ENCODE data around the gene MSANTD1. TPM values are rescaled to one million over a fixed set of nuclear protein-coding genes. Genes with fewer than 3 reads are reported as not detected.

The MSANTD1 gene
- total RNA-seq, 2 donors from 2014 or later: 0.40 to 1.3 TPM

DNA sequence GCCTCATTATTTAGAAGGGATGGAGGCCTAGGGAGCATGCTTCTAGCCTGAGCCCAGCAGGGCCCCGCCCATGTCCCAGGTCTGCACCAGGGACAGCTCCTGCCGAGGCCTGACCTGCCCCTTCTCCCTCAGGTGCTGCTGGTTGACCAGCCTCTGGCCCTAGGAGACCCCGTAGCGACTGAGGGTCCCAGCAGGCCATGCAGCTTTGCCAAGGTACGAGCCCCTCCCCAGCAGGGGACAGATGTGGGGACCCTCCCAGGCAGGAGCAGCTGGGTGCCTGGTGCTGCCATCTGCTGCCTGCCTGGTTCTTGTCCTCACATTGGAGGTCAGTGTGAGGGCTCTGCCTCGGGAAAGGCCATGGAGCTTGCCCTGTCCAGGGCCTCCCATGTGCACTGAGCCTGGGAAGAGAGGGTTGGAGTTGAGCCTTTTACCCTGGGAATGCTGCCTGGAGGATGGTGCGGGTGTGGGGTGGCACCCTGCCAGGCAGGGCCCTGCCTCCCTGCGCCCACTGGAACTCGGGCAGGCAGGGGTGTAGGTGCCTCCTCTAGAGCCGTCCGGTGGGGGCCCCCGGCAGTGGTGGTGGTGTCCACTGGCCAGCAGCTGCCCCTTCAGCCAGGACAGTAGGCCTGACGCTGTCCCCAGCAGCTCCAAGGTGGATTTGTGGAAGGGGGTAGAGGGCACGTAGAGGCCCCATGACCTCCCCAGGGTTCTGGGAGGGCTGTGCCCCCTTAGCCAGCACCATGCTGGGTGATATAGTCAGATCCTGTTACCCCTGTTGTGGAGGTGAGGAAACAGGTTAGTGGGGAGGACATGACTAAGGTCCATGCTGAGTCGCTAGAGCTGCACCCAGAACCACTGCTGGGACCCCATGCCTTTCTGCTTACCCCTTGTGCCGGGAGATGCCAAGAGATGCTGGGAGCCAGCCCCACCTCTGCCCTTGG is 2.2 kb upstream of the MSANTD1 start:
- Histone ChIP-seq H3K36me3 (no peaks in the 10 kb centered on the region), H3K9me3 (no peaks in the 10 kb centered on the region), H3K4me1 (no peaks in the 10 kb centered on the region), H3K27me3 (no peaks in the 10 kb centered on the region), H3K4me3 (no peak overlapping the region), H3K9ac (ENCODE audit: low read depth in 2 of 2, low read length in 2 of 2) (no peak overlapping the region), H3K27ac (no peak overlapping the region)
- TF ChIP-seq, protein P1, sequence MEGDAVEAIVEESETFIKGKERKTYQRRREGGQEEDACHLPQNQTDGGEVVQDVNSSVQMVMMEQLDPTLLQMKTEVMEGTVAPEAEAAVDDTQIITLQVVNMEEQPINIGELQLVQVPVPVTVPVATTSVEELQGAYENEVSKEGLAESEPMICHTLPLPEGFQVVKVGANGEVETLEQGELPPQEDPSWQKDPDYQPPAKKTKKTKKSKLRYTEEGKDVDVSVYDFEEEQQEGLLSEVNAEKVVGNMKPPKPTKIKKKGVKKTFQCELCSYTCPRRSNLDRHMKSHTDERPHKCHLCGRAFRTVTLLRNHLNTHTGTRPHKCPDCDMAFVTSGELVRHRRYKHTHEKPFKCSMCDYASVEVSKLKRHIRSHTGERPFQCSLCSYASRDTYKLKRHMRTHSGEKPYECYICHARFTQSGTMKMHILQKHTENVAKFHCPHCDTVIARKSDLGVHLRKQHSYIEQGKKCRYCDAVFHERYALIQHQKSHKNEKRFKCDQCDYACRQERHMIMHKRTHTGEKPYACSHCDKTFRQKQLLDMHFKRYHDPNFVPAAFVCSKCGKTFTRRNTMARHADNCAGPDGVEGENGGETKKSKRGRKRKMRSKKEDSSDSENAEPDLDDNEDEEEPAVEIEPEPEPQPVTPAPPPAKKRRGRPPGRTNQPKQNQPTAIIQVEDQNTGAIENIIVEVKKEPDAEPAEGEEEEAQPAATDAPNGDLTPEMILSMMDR (IDR thresholded peaks at IDR 0.05): no peak
- intact Hi-C loops (cut with DNase I): no loop called here
- DNase-seq: no peak

DNA sequence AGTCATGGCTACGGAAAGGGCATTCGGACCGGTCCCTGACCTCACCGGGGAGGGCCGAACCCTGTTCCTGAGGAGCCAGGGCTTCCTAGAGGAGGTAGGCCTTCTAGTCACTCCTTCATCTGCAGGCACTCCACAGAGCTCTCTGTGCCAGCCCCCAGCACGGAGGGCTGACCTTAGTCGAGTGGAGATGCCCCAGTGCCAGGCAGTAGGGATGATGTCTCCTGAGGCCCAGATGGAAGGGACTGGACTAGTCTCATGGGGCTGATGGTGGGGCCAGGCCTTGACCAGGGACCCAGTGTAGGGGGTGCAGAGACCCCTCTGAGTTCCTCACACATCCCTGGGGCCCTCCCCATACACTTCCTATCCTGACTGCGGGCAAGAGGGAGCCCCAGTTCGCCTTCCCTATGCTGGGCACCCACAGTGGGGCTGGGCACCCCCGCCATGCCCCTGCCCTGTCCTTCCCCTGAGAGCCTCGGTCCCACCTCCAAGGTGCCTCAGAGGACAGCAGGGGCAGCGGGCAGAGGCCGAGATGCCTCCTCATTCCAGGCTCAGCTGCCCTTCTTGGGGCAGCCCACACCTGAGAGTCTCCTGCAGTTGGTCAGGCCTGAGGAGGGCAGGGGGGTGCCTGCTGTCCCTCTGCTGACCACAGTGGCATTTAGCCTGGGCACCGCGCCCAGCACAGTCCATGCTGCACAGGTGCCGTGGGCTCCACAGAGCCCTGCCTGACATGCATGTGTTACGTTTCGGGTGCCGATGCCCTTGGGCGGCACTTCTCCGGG is 1.4 kb upstream of the MSANTD1 start:
- no peak for DNase-seq
- H3K27me3 ChIP-seq: no peaks in the 10 kb centered on the region
- H3K4me1 ChIP-seq: no peaks in the 10 kb centered on the region
- H3K9ac ChIP-seq (ENCODE audit: low read depth in 2 of 2, low read length in 2 of 2): no peak overlapping the region
- H3K27ac ChIP-seq: no peak overlapping the region
- intact Hi-C loops (cut with DNase I): no loop called here
- no peaks in the 10 kb centered on the region for H3K9me3 ChIP-seq
- TF ChIP-seq, protein P1 (IDR thresholded peaks at IDR 0.05): no peak
- no peak overlapping the region for H3K4me3 ChIP-seq
- H3K36me3 ChIP-seq: no peaks in the 10 kb centered on the region

DNA sequence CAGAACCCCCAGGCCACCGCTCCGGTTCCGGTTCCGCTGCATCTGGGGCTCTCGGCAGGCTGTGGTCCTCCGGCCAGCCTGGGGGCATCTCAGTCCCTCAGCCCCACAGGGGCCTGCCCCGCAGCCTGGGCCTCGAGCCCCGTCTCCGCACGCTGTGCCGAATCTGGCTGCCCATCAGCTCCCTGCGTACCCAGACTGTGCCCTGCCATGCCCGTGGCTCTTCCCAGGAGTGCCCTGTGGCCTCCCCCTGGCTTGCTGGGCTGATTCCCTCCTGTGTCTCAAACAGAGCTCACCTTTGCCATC is 830 bp upstream of the MSANTD1 start:
- Histone ChIP-seq H3K27ac (no peak overlapping the region), H3K4me1 (no peaks in the 10 kb centered on the region), H3K36me3 (no peaks in the 10 kb centered on the region), H3K4me3 (no peak overlapping the region), H3K9ac (ENCODE audit: low read depth in 2 of 2, low read length in 2 of 2) (no peak overlapping the region), H3K9me3 (no peaks in the 10 kb centered on the region), H3K27me3 (no peaks in the 10 kb centered on the region)
- DNase-seq: no peak
- intact Hi-C loops (cut with DNase I): no loop called here
- TF ChIP-seq, protein P1 (IDR thresholded peaks at IDR 0.05): no peak

DNA sequence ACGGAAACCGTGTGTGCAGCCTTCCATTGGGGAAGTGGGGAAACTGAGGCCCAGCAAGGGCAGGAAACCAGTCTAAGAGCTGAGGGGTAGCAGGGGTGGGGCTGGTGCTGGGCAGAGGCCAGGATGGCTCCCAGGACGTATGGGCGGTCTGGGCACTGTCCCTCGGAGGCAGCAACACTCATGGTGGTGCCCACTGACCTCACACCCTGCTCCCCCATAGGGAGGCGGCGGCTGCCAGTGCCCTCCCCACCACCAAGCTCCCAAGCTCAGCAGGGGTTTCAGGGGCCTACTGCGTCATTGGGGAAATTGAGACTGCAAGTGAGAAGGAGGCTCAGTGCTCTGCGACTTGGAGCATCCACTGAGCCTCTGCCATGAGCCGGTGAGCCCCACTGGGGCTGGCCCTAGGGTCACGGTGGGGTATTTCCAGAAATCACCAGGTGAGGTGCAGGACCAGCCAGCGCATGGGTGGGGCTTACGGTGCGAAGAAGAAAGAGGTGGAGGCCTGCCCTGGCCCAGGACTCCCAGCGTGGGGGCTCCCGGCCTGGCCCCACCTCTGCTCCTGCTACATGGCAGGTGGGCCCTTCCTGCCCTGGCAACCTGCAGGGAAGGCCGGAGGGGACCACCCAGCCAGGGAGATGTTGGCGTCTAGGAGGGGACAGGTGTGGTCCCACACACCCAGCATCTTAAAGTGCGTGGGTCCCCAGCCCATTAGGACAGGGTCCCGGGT is 915 bp downstream of the MSANTD1 start:
- no peaks in the 10 kb centered on the region for H3K36me3 ChIP-seq
- intact Hi-C loops (cut with DNase I): no loop called here
- DNase-seq: no peak
- no peaks in the 10 kb centered on the region for H3K4me1 ChIP-seq
- no peaks in the 10 kb centered on the region for H3K27me3 ChIP-seq
- H3K9me3 ChIP-seq: no peaks in the 10 kb centered on the region
- TF ChIP-seq, protein P1 (IDR thresholded peaks at IDR 0.05): no peak
- H3K4me3 ChIP-seq: no peak overlapping the region
- H3K9ac ChIP-seq (ENCODE audit: low read depth in 2 of 2, low read length in 2 of 2): no peak overlapping the region
- H3K27ac ChIP-seq: no peak overlapping the region

DNA sequence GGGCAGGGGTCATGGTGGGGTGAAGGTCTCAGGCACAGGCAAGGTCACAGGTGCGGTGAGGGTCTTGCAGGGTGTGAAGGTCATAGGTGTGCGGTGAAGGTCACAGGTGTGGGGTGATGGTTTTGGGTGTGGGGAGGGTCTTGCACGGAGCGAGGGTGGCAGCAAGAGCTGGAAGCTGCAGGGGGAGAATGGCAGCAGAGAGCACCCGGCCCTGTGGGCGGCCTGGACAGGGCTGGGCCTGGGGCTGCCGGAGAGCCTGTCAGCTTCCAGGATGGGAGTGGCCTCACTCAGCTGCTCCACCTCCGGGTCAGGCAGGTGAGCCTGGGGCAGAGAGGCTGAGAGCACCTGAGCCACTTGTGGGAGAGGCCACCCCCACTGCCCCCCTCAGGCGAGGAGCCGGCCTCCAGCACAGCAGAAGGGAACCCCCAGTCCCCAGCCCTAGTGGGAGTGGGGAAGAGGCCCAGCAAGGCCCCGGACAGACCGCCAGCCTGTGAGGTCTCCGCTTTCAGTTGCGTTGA is 1.5 kb downstream of the MSANTD1 start:
- DNase-seq: no peak

More for the DNA sequence above, 1.5 kb downstream of the MSANTD1 start:
- intact Hi-C loops (cut with DNase I): no loop called here
- Histone ChIP-seq H3K4me3 (no peak overlapping the region), H3K9ac (ENCODE audit: low read depth in 2 of 2, low read length in 2 of 2) (no peak overlapping the region), H3K27me3 (no peaks in the 10 kb centered on the region), H3K9me3 (no peaks in the 10 kb centered on the region), H3K36me3 (no peaks in the 10 kb centered on the region), H3K4me1 (no peaks in the 10 kb centered on the region), H3K27ac (no peak overlapping the region)
- TF ChIP-seq, protein P1 (IDR thresholded peaks at IDR 0.05): no peak

All from colonic mucosa (tissue), 4 donors.